MCF 10A (cell line): Measurements from ENCODE around the gene TIPRL. TPM values are rescaled to one million over a fixed set of nuclear protein-coding genes. Genes with fewer than 3 reads are reported as not detected.

Experiments used
- BruUV-seq: library from RNA; stranded (reverse); fragments of 400-500 nt; replicated peaks from 2 replicates; lab custom pipeline; 2021; lab: Mats Ljungman, UMichigan
- CTCF ChIA-PET: fragments of 300-600 bp; sonication (Branson Sonifier 250); formaldehyde crosslinking; extraction: SDS; loops from one replicate; lab custom pipeline; 2021; ENCODE audit warnings: antibody characterized with exemption, inconsistent platforms; lab: Yijun Ruan, JAX
- POLR2A ChIA-PET: fragments of 300-600, 350-650 bp; sonication (Branson Sonifier 250); formaldehyde crosslinking; extraction: SDS; loops from one replicate; lab custom pipeline; 2020; ENCODE audit warnings: antibody characterized with exemption, inconsistent platforms; lab: Yijun Ruan, JAX
- DNase-seq: peaks from one replicate; pipeline ENCODE4 v3.0.0-alpha.2; 2018; ENCODE audit not compliant: unreplicated experiment
- H3K27ac Mint-ChIP-seq: one replicate; pipeline ENCODE4 v1.8.0; 2022; ENCODE audit warnings: mild to moderate bottlenecking, low read depth, mixed read lengths; ENCODE audit not compliant: unreplicated experiment
- H3K27me3 Mint-ChIP-seq: one replicate; pipeline ENCODE4 v1.8.0; 2022; ENCODE audit warnings: mixed read lengths; ENCODE audit not compliant: insufficient read depth, unreplicated experiment
- H3K36me3 Mint-ChIP-seq: one replicate; pipeline ENCODE4 v1.8.0; 2022; ENCODE audit warnings: mild to moderate bottlenecking, moderate library complexity, mixed read lengths; ENCODE audit not compliant: insufficient read depth, unreplicated experiment
- H3K4me1 Mint-ChIP-seq: one replicate; pipeline ENCODE4 v1.8.0; 2022; ENCODE audit warnings: mixed read lengths; ENCODE audit not compliant: insufficient read depth, unreplicated experiment
- H3K4me3 Mint-ChIP-seq: one replicate; pipeline ENCODE4 v1.8.0; 2022; ENCODE audit warnings: mild to moderate bottlenecking, moderate library complexity, mixed read lengths; ENCODE audit not compliant: unreplicated experiment
- H3K9me3 Mint-ChIP-seq: one replicate; pipeline ENCODE4 v1.8.0; 2022; ENCODE audit warnings: mixed read lengths; ENCODE audit not compliant: unreplicated experiment
- CTCF ChIP-seq: fragments of 200-600 bp; IDR thresholded peaks from one replicate; pipeline ENCODE4 v1.8.0; 2022; ENCODE audit warnings: antibody characterized with exemption, mild to moderate bottlenecking; ENCODE audit not compliant: unreplicated experiment
- intact Hi-C: fragments of 100-400 bp; cut with micrococcal nuclease; formaldehyde crosslinking; loops from 2 replicates; pipeline ENCODE4 v1.14.1; 2022
- total RNA-seq: library from RNA; stranded (reverse); gene quantifications from 2 replicates; pipeline ENCODE4 v1.2.3, GENCODE V29; 2022

Gene TIPRL
- total RNA-seq, 1 experiment from 2014 or later, result 111 TPM

- H3K9me3 Mint-ChIP-seq, result peaks cover 9% of the 10 kb centered on the region
- DNase-seq, result no peak
- intact Hi-C loops, result loop anchor here (5.0 kb wide), 1 partner anchor 113 kb away; no protein-coding TSS in a partner anchor
- H3K4me3 Mint-ChIP-seq, result peak overlapping the region; percentile 88
- TF ChIP-seq CTCF, result no peak
- H3K4me1 Mint-ChIP-seq, result peaks cover 48% of the 10 kb centered on the region
- peak overlapping the region; percentile 93 for H3K27ac Mint-ChIP-seq
- H3K36me3 Mint-ChIP-seq, result no peaks in the 10 kb centered on the region
- BruUV-seq, result no TSS peak
- ChIA-PET CTCF (interaction anchor here (0.6 to 3.4 kb wide), 9 partner anchors 8 to 955 kb away, joined by 3 to 27 read pairs (median 3); partner anchors contain the start of gene TIPRL), POLR2A (interaction anchor here (0.7 to 6.7 kb wide), 14 partner anchors 9 to 259 kb away, joined by 3 to 93 read pairs (median 8); partner anchors contain the start of gene TIPRL)
- H3K27me3 Mint-ChIP-seq, result no peaks in the 10 kb centered on the region
These were observed 46.2 kb downstream of the TIPRL start for GRCh38 chr1:168224991-168225390.

DNA sequence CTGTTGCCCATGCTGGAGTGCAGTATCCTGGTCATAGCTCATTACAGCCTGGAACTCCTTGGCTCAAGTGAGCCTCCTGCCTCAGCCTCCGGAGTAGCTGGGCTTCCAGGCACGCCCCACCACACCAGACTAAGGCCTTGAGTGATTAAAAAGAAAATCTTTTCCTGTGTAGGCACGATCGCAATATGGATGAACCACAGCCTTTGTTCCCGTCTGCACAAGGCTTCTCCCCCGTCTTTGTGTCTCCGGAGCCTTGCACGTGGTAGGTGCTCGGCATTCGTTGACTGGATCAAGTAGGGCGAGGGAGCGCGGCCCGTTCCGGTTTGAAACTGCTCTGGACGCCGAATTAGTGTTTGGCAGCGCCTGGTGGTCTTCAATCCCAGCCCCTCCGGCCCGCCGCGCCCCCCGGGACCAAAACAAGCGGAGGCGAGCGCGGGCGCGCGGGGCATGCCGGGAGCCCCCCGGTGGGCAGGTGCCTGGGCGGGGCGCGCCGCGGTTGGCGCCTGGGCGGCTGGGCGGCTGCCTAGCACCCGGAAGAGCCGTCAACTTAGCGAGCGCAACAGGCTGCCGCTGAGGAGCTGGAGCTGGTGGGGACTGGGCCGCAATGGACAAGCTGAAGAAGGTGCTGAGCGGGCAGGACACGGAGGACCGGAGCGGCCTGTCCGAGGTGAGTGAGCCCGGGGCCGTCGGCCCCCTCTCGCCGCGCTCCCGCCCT lies 46.9 kb downstream of the TIPRL start, which contains the start of gene SFT2D2:
Gene SFT2D2 (plus strand): TSS at position 529 of the 715 bp plus-strand sequence. CDS start 76 bp downstream, at position 605.
- ChIA-PET POLR2A (interaction anchor here (0.6 to 6.7 kb wide), 35 partner anchors 9 to 1143 kb away, joined by 3 to 93 read pairs (median 4); partner anchors contain the start of genes BLZF1 and TIPRL), CTCF (interaction anchor here (0.7 to 3.4 kb wide), 8 partner anchors 9 to 134 kb away, joined by 3 to 27 read pairs (median 8); partner anchors contain the start of gene TIPRL)
- Mint-ChIP-seq H3K27me3 (no peaks in the 10 kb centered on the region), H3K36me3 (peaks cover 4% of the 10 kb centered on the region), H3K4me3 (peak within 1 kb of the TSS; percentile 88), H3K9me3 (peaks cover 9% of the 10 kb centered on the region), H3K27ac (peak within 1 kb of the TSS; percentile 93), H3K4me1 (peaks cover 49% of the 10 kb centered on the region)
- intact Hi-C loops, result loop anchor here (1.0 to 5.0 kb wide), 3 partner anchors 45 to 133 kb away; no protein-coding TSS in a partner anchor
- TSS peak; percentile 98 for BruUV-seq
- DNase-seq, result peak; percentile 86
- TF ChIP-seq CTCF, result no peak

DNA sequence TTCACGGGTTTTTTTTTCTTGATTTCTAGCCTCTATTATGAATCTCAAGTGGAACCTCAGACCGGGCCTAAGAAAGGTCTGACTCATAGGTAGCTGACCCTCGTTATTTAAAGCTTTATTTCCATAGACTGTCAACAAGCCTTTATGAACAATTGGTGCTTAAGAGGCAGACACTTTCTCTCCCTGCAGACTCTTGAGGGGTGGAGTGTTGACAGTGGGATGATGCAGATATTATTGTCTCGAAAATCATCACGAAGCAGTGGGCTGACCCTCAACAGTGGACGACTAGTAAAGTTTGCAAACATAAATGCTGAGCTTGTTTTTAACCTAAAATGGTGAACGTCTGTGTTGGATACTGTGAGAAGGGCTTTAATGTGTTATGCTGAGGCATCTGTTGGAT lies 48.9 kb downstream of the TIPRL start:
- peak; percentile 46 for DNase-seq
- Mint-ChIP-seq H3K4me1 (peaks cover 53% of the 10 kb centered on the region), H3K36me3 (peaks cover 24% of the 10 kb centered on the region), H3K27ac (peak overlapping the region; percentile 93), H3K9me3 (peaks cover 8% of the 10 kb centered on the region), H3K27me3 (no peaks in the 10 kb centered on the region), H3K4me3 (peak overlapping the region; percentile 88)
- ChIA-PET POLR2A (interaction anchor here (0.6 to 6.7 kb wide), 27 partner anchors 8 to 1308 kb away, joined by 3 to 93 read pairs (median 6); partner anchors contain the start of genes BLZF1, NME7 and TIPRL), CTCF (interaction anchor here (0.6 to 3.4 kb wide), 12 partner anchors 8 to 136 kb away, joined by 3 to 27 read pairs (median 4); partner anchors contain the start of gene TIPRL)
- intact Hi-C loops, result loop anchor here (2.0 to 5.0 kb wide), 2 partner anchors 115 to 135 kb away; no protein-coding TSS in a partner anchor
- BruUV-seq, result no TSS peak
- TF ChIP-seq CTCF, result no peak
